Left lung (tissue), 10 donors: ENCODE results near the gene PSMA7. TPM values are rescaled to one million over a fixed set of nuclear protein-coding genes. Genes with fewer than 3 reads are reported as not detected.
A peak's percentile ranks its signal among the peaks of the same experiment; 100 is the strongest.

Experiments used
- ATAC-seq: fragments of 200-7000 bp; cut with Tn5 transposase; one replicate; pipeline ENCODE4 v1.9.1; 2020; ENCODE audit warnings: moderate library complexity
- DNase-seq, 4 donors: peaks; one replicate each; pipeline ENCODE4 v3.0.0-alpha.2; 2013 to 2020
- H3K27ac ChIP-seq, 2 donors: fragments of 200-600 bp; sonication (generic) in 1 of 2; one replicate each; pipeline versions ENCODE4 v1.5.0 to v1.8.0; 2020 to 2021
- H3K27me3 ChIP-seq, 2 donors: fragments of 200-600 bp; sonication (generic) in 1 of 2; one replicate each; pipeline versions ENCODE4 v1.5.0 to v1.8.0; 2020 to 2021
- H3K36me3 ChIP-seq, 2 donors: fragments of 200-600 bp; sonication (generic) in 1 of 2; one replicate each; pipeline versions ENCODE4 v1.5.0 to v1.8.0; 2020 to 2021
- H3K4me1 ChIP-seq, 2 donors: fragments of 200-600 bp; one replicate each; pipeline ENCODE4 v1.8.0; 2021
- H3K4me3 ChIP-seq, 2 donors: fragments of 200-600 bp; sonication (generic) in 1 of 2; one replicate each; pipeline versions ENCODE4 v1.5.0 to v1.8.0; 2020 to 2021; ENCODE audit warnings: mild to moderate bottlenecking in 1 of 2
- H3K9me3 ChIP-seq, 2 donors: fragments of 200-600 bp; sonication (generic) in 1 of 2; one replicate each; pipeline versions ENCODE4 v1.5.0 to v1.8.0; 2020 to 2021
- intact Hi-C, 2 donors: fragments of 100-400 bp; cut with DNase I; formaldehyde crosslinking; loops; one replicate each; pipeline versions ENCODE4 v1.11.2 to v1.14.2; 2022
- polyA plus RNA-seq, 6 donors: library from polyadenylated mRNA; unstranded; fragments of 120-200 nt; gene quantifications; one replicate each; pipeline ENCODE4 v1.2.1, GENCODE V29; 2013; ENCODE audit not compliant: insufficient read length in 6 of 6
- total RNA-seq, 2 donors: library from RNA; stranded (reverse); fragmentation: NEBNext Ultra II Directional; extraction: Animal tissue kit (Norgen Biotek cat#: 25700); gene quantifications; one replicate each; pipeline ENCODE4 v1.2.1, GENCODE V29; 2021
- TF ChIP-seq, protein P1 (sequence below), 2 donors: fragments of 200-600 bp; sonication (generic) in 1 of 2; IDR thresholded peaks; one replicate each; pipeline versions ENCODE4 v1.5.0 to v1.8.0; 2021; ENCODE audit warnings: antibody characterized with exemption in 2 of 2
- donor health status: DM: no; HTN: yes; CAD: no.
- donor health status: DM: no; HTN: no; CAD: no.

The PSMA7 gene
- total and polyA plus RNA-seq, 8 donors = 150 to 296 (median 173) TPM

DNA sequence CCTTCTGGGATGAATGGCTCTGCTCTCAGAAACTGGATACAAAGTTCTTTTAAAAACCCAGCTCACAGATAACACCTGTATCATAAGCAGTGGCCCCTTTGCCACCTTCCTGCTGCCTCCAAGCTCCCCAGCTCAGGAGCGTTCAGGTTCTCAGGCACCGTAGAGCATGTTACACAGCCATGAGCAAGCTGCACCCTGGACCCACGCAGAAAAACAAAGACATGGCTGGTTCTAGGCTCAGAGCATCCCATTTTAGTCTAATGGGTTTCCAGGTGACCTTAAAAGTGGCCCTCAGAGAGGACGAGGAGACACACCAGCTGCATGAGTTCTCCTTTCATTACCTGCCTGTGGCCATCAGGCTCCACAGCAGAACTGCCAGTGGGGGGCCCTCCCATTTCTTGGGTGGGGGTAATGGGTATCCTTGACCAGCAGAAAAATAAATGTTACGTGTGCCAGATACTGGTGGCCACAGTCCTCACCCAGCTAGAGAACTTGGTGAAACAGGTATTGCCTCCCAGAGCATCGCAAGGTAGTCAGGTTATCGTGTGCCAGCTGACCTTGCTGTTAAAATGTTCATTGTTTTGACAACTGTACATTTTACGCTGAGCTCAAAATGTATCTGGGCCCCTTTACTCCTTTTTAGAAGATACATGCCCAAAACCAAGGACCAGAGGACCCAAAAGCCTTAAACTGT, 7.5 kb downstream of the PSMA7 start:
- Histone ChIP-seq H3K27ac (peak overlapping the region in 1 of 2 donors; percentile 74), H3K4me3 (no peak overlapping the region), H3K4me1 (peaks cover under 1 to 63% of the 10 kb centered on the region in 2 donors), H3K36me3 (peaks cover 10 to 100% of the 10 kb centered on the region in 2 donors), H3K9me3 (no peaks in the 10 kb centered on the region), H3K27me3 (no peaks in the 10 kb centered on the region)
- no peak for DNase-seq
- intact Hi-C loops = loop anchor here in 1 of 2 donors (5.0 kb wide), 1 partner anchor 123 kb away; no protein-coding TSS in a partner anchor
- ATAC-seq = no peak
- TF ChIP-seq, protein P1, sequence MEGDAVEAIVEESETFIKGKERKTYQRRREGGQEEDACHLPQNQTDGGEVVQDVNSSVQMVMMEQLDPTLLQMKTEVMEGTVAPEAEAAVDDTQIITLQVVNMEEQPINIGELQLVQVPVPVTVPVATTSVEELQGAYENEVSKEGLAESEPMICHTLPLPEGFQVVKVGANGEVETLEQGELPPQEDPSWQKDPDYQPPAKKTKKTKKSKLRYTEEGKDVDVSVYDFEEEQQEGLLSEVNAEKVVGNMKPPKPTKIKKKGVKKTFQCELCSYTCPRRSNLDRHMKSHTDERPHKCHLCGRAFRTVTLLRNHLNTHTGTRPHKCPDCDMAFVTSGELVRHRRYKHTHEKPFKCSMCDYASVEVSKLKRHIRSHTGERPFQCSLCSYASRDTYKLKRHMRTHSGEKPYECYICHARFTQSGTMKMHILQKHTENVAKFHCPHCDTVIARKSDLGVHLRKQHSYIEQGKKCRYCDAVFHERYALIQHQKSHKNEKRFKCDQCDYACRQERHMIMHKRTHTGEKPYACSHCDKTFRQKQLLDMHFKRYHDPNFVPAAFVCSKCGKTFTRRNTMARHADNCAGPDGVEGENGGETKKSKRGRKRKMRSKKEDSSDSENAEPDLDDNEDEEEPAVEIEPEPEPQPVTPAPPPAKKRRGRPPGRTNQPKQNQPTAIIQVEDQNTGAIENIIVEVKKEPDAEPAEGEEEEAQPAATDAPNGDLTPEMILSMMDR (IDR thresholded peaks at IDR 0.05) = no peak

DNA sequence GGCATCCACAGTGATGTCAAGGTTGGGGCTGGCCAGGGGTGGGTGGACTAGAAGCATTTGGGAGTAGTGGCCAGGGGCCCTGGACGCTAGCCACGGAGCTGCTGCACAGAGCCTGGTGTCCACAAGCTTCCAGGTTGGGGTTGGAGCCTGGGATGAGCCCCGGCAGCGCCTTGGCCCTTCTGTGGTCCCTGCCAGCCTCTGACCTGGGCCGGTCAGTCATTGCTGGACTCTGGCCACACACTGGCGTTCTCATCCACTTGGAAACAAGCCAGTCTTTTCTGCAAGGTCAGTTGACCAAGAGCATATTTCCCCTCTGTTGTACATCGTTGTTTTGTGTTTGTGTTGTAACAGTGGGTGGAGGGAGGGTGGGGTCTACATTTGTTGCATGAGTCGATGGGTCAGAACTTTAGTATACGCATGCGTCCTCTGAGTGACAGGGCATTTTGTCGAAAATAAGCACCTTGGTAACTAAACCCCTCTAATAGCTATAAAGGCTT, 8.4 kb downstream of the PSMA7 start:
- ATAC-seq = peak; percentile 11
- Histone ChIP-seq H3K9me3 (no peaks in the 10 kb centered on the region), H3K4me1 (peaks cover 0 to 54% of the 10 kb centered on the region in 2 donors), H3K27me3 (no peaks in the 10 kb centered on the region), H3K4me3 (no peak overlapping the region), H3K36me3 (peaks cover 10 to 100% of the 10 kb centered on the region in 2 donors), H3K27ac (peak overlapping the region in 1 of 2 donors; percentile 74)
- peak in 1 of 4 donors; percentile 69 for DNase-seq
- intact Hi-C loops = loop anchor here in 1 of 2 donors (5.0 kb wide), 1 partner anchor 122 kb away; no protein-coding TSS in a partner anchor
- TF ChIP-seq, protein P1 (IDR thresholded peaks at IDR 0.05) = no peak

DNA sequence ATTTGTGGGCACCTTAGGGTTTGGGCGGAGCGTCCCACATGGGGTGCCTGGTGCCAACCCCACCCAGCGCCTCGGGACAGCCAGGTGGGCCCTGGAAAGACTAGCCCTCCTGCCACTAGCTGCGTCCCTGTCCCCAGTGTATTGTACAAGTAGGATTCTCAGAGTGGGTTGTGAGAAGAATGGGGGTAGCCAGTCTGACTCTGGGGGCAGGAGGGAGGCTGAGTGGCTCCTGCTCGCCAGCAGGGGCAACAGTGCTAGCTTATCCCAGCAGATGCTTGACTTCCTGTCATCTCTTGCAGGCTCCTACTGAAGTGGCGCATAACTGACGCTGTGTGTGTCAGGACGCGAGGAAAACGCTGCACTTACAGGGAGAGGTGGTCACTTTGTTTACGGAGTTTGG, 9.3 kb downstream of the PSMA7 start:
- intact Hi-C loops = no loop called here
- peak overlapping the region in 1 of 2 donors; percentile 74 for H3K27ac ChIP-seq
- ATAC-seq = no peak

DNA sequence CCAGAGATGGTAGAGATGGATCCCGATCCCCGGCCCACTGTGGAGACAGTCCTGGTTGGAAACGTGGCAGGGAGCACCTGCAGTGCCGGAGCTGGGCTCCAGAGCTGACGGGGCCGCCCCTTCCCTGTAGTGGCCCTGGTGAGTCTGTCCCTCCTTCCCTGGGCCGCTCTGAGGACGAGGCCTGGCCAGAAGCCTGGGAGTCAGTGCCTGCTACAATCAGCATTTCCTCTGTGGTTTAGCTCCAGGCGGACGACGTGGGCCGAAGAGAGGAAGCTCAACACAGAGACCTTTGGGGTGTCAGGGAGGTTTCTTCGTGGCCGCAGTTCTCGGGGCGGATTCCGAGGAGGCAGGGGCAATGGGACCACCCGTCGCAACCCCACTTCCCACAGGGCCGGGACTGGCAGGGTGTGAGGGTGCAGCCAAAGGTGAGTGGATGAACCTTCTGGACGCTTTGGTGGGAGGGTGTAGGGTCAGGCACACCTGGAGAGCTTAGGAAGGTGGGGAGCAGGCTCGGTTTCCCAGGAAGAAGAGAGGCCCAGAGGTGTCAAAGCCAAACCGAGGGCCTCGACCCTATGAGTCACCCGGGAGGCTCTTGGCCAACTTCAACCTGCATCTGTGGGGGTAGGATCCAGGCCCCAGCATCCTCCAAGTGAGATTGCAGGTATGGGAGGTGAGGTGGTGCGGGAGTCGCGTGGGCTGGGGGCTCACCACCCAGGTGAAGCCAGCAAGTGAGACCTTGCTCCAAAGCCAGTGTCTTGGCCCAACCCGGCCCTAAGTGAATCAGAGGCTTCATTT, 9.9 kb downstream of the PSMA7 start:
- Histone ChIP-seq H3K4me1 (peaks cover 0 to 46% of the 10 kb centered on the region in 2 donors), H3K27me3 (no peaks in the 10 kb centered on the region), H3K4me3 (no peak overlapping the region), H3K9me3 (no peaks in the 10 kb centered on the region), H3K36me3 (peaks cover 10 to 100% of the 10 kb centered on the region in 2 donors), H3K27ac (peak overlapping the region; percentile 10 to 74)
- TF ChIP-seq, protein P1 (IDR thresholded peaks at IDR 0.05) = no peak
- intact Hi-C loops = no loop called here
- ATAC-seq = peak; percentile 63
- DNase-seq = peak in 1 of 4 donors; percentile 82

More for the DNA sequence above, 9.3 kb downstream of the PSMA7 start:
- Histone ChIP-seq H3K4me1 (peaks cover 0 to 46% of the 10 kb centered on the region in 2 donors), H3K9me3 (no peaks in the 10 kb centered on the region), H3K36me3 (peaks cover 10 to 100% of the 10 kb centered on the region in 2 donors), H3K4me3 (no peak overlapping the region), H3K27me3 (no peaks in the 10 kb centered on the region)
- TF ChIP-seq, protein P1 (IDR thresholded peaks at IDR 0.05) = no peak
- DNase-seq = peak in 1 of 4 donors; percentile 57
